ENCODE measurements around the gene ZNF93. TPM values are rescaled to one million over a fixed set of nuclear protein-coding genes. Genes with fewer than 3 reads are reported as not detected.

ZNF93 gene
- polyA plus RNA-seq, 3 donors: 2.4 to 4.6 (median 2.8) TPM

DNA sequence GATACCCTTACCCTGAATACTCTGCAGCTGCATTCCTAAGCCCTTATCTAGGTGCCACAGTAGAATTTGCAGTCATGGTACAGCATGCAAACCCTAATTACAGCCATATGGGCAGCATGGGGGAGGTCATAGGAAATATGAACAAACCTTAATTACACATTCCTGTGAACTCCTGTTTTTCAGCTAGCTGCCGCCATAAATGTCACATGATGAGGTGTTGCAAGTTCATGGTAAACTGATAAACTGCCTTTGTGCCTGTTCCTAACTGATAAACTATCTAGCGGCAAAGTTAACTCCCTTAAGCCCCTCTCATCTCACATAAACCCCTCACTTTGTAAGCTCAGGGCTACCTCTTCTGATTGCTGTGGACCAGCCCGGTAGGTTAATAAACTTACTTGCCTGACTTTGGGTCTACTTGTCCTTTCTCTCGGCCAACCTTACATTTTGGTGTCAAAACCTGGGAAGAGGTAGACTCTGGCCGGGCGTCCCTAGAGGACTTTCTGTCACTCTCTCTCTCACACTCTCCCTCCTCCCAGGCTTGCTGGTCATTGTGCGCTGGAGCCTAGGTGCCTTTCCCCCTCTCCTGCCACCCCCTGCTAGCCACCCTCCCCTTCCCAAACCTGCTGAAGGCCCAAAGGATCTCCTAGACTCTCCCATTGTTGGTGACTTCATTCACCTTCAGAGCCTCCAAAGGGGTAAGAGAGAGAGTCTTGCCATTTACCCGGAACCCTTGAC is 43.3 kb downstream of the ZNF93 start:
- Mint-ChIP-seq H3K9me3 (peaks cover 24 to 64% (median 50%) of the 10 kb centered on the region in 7 donors), H3K27me3 (ENCODE audit: low read depth in 3 of 3) (no peaks in the 10 kb centered on the region), H3K4me3 (no peak overlapping the region), H3K36me3 (no peaks in the 10 kb centered on the region), H3K4me1 (no peaks in the 10 kb centered on the region), H3K27ac (no peak overlapping the region)
- 83% methylated on average over 6 of the region's 8 CpGs for WGBS (ENCODE audit: insufficient coverage)
- no peak for DNase-seq
- Histone ChIP-seq H3K4me2 (replicated peaks; ENCODE audit: extremely low read depth, low read length, poor library complexity, severe bottlenecking) (no peak overlapping the region), H3K36me3 (replicated peaks in 1 of 2; ENCODE audit: control insufficient read depth in 1 of 2, insufficient read depth in 2 of 2, low read length in 2 of 2) (no peaks in the 10 kb centered on the region), H3K79me2 (ENCODE audit: insufficient read depth, low read length) (no peaks in the 10 kb centered on the region), H3K9me3 (replicated peaks in 1 of 2; ENCODE audit: control insufficient read depth in 1 of 2, insufficient read depth in 1 of 2, low read length in 2 of 2) (peaks cover 69 to 98% of the 10 kb centered on the region in 2 donors), H3K27me3 (ENCODE audit: control insufficient read depth in 2 of 2, insufficient read depth in 2 of 2, low read length in 2 of 2) (no peaks in the 10 kb centered on the region), H4K20me1 (ENCODE audit: insufficient read depth, low read length) (no peaks in the 10 kb centered on the region), H3K9ac (ENCODE audit: insufficient read depth, low read length, poor library complexity, severe bottlenecking) (no peak overlapping the region), H3K27ac (ENCODE audit: low read depth in 1 of 2, low read length in 2 of 2) (no peak overlapping the region), H3K4me3 (replicated peaks in 1 of 3; ENCODE audit: low read depth in 2 of 3, low read length in 3 of 3) (no peak overlapping the region), H3K4me1 (ENCODE audit: control insufficient read depth in 1 of 2, insufficient read depth in 2 of 2, low read length in 2 of 2) (no peaks in the 10 kb centered on the region), H2AFZ (ENCODE audit: insufficient read depth, low read depth, low read length, poor library complexity, severe bottlenecking) (no peak overlapping the region)
- intact Hi-C loops (cut with micrococcal nuclease): no loop called here
- TF ChIP-seq, protein P1, sequence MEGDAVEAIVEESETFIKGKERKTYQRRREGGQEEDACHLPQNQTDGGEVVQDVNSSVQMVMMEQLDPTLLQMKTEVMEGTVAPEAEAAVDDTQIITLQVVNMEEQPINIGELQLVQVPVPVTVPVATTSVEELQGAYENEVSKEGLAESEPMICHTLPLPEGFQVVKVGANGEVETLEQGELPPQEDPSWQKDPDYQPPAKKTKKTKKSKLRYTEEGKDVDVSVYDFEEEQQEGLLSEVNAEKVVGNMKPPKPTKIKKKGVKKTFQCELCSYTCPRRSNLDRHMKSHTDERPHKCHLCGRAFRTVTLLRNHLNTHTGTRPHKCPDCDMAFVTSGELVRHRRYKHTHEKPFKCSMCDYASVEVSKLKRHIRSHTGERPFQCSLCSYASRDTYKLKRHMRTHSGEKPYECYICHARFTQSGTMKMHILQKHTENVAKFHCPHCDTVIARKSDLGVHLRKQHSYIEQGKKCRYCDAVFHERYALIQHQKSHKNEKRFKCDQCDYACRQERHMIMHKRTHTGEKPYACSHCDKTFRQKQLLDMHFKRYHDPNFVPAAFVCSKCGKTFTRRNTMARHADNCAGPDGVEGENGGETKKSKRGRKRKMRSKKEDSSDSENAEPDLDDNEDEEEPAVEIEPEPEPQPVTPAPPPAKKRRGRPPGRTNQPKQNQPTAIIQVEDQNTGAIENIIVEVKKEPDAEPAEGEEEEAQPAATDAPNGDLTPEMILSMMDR (IDR thresholded peaks at IDR 0.05): no peak

DNA sequence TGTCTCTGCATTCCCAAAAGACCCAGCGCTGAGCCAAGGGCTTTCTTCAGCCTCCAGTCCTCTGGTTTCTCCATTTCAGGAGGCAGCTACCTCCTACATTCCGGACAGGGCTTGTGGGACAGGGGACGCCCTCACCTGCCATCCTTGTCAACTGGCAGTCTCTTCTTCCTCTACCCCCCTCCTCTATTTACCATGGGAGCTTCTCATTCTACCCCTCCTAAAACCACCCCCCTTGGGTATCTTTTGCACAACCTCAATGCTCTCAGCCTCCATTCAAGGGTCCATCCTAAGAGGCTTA is 43.8 kb downstream of the ZNF93 start:
- H3K4me2 ChIP-seq (replicated peaks; ENCODE audit: extremely low read depth, low read length, poor library complexity, severe bottlenecking): no peak overlapping the region
- H3K27ac ChIP-seq (ENCODE audit: low read depth in 1 of 2, low read length in 2 of 2): no peak overlapping the region
- H3K4me3 ChIP-seq (replicated peaks in 1 of 3; ENCODE audit: low read depth in 2 of 3, low read length in 3 of 3): no peak overlapping the region
- H3K27me3 ChIP-seq (ENCODE audit: control insufficient read depth in 2 of 2, insufficient read depth in 2 of 2, low read length in 2 of 2): no peaks in the 10 kb centered on the region
- no peaks in the 10 kb centered on the region for H3K4me1 ChIP-seq (ENCODE audit: control insufficient read depth in 1 of 2, insufficient read depth in 2 of 2, low read length in 2 of 2)
- H3K4me3 Mint-ChIP-seq: no peak overlapping the region
- H3K9me3 Mint-ChIP-seq: peaks cover 24 to 58% (median 45%) of the 10 kb centered on the region in 7 donors
- H3K9ac ChIP-seq (ENCODE audit: insufficient read depth, low read length, poor library complexity, severe bottlenecking): no peak overlapping the region
- H3K27me3 Mint-ChIP-seq (ENCODE audit: low read depth in 3 of 3): no peaks in the 10 kb centered on the region
- no peaks in the 10 kb centered on the region for H3K36me3 ChIP-seq (replicated peaks in 1 of 2; ENCODE audit: control insufficient read depth in 1 of 2, insufficient read depth in 2 of 2, low read length in 2 of 2)
- H2AFZ ChIP-seq (ENCODE audit: insufficient read depth, low read depth, low read length, poor library complexity, severe bottlenecking): no peak overlapping the region
- intact Hi-C loops (cut with micrococcal nuclease): no loop called here
- DNase-seq: no peak
- H4K20me1 ChIP-seq (ENCODE audit: insufficient read depth, low read length): no peaks in the 10 kb centered on the region
- H3K79me2 ChIP-seq (ENCODE audit: insufficient read depth, low read length): no peaks in the 10 kb centered on the region
- no peak overlapping the region for H3K27ac Mint-ChIP-seq
- peaks cover 74 to 98% of the 10 kb centered on the region in 2 donors for H3K9me3 ChIP-seq (replicated peaks in 1 of 2; ENCODE audit: control insufficient read depth in 1 of 2, insufficient read depth in 1 of 2, low read length in 2 of 2)
- 91% methylated on average over 3 of the region's 3 CpGs for WGBS (ENCODE audit: insufficient coverage)
- no peaks in the 10 kb centered on the region for H3K36me3 Mint-ChIP-seq
- H3K4me1 Mint-ChIP-seq: no peaks in the 10 kb centered on the region
- TF ChIP-seq, protein P1 (IDR thresholded peaks at IDR 0.05): no peak

Data from CD14-positive monocyte (primary cell).